ENCODE results near the gene ZBP1. TPM values are rescaled to one million over a fixed set of nuclear protein-coding genes. Genes with fewer than 3 reads are reported as not detected.

ZBP1 gene
- total and polyA plus RNA-seq, 10 of the 15 experiments (the other 5 are each of a cell fraction or from before 2014, with no cell fraction given): 0.93 to 10.6 (median 4.8) TPM

DNA sequence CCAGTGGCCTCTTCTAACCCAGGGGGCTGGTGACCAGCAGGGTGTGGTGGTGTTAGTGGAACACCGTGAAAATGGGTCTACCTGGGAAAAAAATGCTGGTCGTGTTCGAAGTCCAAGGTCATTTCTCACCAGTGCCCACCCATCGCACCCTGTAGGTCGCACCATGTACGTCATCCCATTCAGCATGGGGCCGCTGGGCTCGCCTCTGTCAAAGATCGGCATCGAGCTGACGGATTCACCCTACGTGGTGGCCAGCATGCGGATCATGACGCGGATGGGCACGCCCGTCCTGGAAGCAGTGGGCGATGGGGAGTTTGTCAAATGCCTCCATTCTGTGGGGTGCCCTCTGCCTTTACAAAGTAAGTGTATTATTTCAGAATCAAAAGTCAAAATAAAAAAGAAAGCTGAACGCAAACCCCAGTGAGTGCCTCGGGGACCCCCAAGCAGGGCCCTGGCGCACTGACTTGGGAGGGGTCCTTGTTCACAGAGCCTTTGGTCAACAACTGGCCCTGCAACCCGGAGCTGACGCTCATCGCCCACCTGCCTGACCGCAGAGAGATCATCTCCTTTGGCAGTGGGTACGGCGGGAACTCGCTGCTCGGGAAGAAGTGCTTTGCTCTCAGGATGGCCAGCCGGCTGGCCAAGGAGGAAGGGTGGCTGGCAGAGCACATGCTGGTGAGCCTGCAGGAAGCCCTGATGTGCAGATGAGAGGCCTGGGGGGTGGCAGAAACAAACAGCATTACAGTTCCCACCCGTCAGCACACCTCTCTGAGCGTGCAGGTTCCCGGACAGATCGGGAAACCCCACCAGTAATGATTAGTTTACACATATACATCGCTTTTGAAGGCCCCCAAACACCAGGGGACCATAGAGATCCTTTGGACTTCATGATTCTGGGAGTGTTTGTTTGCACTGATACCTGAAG, 57.4 kb downstream of the ZBP1 start:
- ChIA-PET RAD21 (ENCODE audit: unreplicated experiment) (no interaction called here), SMC1A (ENCODE audit: uncharacterized antibody, unreplicated experiment) (no interaction called here), CTCF (no interaction called here), POLR2A (no interaction called here)
- Histone ChIP-seq H4K20me1 (ENCODE audit: control insufficient read depth, insufficient read depth) (no peaks in the 10 kb centered on the region; the same call in 1 of the 2 replicates), H3K9ac (ENCODE audit: control insufficient read depth, insufficient read depth, low read length) (no peak overlapping the region), H3K4me1 (ENCODE audit: control insufficient read depth, insufficient read depth, low read length) (no peaks in the 10 kb centered on the region), H3K27ac (ENCODE audit: control insufficient read depth, insufficient read depth) (no peak overlapping the region), H2AFZ (ENCODE audit: control insufficient read depth, low read depth, low read length) (no peak overlapping the region), H3K9me3 (replicated peaks; ENCODE audit: control insufficient read depth, insufficient read depth, low read length) (no peaks in the 10 kb centered on the region), H3K79me2 (ENCODE audit: control insufficient read depth, insufficient read depth, low read length) (no peaks in the 10 kb centered on the region), H3K36me3 (ENCODE audit: control insufficient read depth in 2 of 2, insufficient read depth in 2 of 2, low read length in 1 of 2) (no peaks in the 10 kb centered on the region), H3K4me3 (no peak overlapping the region), H3K27me3 (replicated peaks in 1 of 2; ENCODE audit: control insufficient read depth in 2 of 2, insufficient read depth in 2 of 2, low read length in 1 of 2) (peaks cover 2 to 7% of the 10 kb centered on the region in 2 experiments; a peak in 3 of 4 replicates), H3K4me2 (ENCODE audit: control insufficient read depth, insufficient read depth) (no peak overlapping the region)
- FAIRE-seq (no peak), DNase-seq (ENCODE audit: low read depth, low spot score) (no peak), ATAC-seq (no peak)
- WGBS (ENCODE audit: insufficient coverage, insufficient replicate concordance, low lambda C conversion rate, missing lambda C conversion rate): 47% methylated on average over 35 of the region's 35 CpGs
- no TSS peak for BruUV-seq (replicated peaks)
- intact Hi-C loops (cut with micrococcal nuclease; ENCODE audit: unreplicated experiment) (no loop called here), in situ Hi-C loops (cut with MboI) (no loop called here)
- TF ChIP-seq, protein P1, sequence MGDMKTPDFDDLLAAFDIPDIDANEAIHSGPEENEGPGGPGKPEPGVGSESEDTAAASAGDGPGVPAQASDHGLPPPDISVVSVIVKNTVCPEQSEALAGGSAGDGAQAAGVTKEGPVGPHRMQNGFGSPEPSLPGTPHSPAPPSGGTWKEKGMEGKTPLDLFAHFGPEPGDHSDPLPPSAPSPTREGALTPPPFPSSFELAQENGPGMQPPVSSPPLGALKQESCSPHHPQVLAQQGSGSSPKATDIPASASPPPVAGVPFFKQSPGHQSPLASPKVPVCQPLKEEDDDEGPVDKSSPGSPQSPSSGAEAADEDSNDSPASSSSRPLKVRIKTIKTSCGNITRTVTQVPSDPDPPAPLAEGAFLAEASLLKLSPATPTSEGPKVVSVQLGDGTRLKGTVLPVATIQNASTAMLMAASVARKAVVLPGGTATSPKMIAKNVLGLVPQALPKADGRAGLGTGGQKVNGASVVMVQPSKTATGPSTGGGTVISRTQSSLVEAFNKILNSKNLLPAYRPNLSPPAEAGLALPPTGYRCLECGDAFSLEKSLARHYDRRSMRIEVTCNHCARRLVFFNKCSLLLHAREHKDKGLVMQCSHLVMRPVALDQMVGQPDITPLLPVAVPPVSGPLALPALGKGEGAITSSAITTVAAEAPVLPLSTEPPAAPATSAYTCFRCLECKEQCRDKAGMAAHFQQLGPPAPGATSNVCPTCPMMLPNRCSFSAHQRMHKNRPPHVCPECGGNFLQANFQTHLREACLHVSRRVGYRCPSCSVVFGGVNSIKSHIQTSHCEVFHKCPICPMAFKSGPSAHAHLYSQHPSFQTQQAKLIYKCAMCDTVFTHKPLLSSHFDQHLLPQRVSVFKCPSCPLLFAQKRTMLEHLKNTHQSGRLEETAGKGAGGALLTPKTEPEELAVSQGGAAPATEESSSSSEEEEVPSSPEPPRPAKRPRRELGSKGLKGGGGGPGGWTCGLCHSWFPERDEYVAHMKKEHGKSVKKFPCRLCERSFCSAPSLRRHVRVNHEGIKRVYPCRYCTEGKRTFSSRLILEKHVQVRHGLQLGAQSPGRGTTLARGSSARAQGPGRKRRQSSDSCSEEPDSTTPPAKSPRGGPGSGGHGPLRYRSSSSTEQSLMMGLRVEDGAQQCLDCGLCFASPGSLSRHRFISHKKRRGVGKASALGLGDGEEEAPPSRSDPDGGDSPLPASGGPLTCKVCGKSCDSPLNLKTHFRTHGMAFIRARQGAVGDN (IDR thresholded peaks at IDR 0.05): no peak
- TF ChIP-seq, protein P2, sequence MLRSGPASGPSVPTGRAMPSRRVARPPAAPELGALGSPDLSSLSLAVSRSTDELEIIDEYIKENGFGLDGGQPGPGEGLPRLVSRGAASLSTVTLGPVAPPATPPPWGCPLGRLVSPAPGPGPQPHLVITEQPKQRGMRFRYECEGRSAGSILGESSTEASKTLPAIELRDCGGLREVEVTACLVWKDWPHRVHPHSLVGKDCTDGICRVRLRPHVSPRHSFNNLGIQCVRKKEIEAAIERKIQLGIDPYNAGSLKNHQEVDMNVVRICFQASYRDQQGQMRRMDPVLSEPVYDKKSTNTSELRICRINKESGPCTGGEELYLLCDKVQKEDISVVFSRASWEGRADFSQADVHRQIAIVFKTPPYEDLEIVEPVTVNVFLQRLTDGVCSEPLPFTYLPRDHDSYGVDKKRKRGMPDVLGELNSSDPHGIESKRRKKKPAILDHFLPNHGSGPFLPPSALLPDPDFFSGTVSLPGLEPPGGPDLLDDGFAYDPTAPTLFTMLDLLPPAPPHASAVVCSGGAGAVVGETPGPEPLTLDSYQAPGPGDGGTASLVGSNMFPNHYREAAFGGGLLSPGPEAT (IDR thresholded peaks at IDR 0.05; ENCODE audit: low read depth): no peak
- TF ChIP-seq, protein P3, sequence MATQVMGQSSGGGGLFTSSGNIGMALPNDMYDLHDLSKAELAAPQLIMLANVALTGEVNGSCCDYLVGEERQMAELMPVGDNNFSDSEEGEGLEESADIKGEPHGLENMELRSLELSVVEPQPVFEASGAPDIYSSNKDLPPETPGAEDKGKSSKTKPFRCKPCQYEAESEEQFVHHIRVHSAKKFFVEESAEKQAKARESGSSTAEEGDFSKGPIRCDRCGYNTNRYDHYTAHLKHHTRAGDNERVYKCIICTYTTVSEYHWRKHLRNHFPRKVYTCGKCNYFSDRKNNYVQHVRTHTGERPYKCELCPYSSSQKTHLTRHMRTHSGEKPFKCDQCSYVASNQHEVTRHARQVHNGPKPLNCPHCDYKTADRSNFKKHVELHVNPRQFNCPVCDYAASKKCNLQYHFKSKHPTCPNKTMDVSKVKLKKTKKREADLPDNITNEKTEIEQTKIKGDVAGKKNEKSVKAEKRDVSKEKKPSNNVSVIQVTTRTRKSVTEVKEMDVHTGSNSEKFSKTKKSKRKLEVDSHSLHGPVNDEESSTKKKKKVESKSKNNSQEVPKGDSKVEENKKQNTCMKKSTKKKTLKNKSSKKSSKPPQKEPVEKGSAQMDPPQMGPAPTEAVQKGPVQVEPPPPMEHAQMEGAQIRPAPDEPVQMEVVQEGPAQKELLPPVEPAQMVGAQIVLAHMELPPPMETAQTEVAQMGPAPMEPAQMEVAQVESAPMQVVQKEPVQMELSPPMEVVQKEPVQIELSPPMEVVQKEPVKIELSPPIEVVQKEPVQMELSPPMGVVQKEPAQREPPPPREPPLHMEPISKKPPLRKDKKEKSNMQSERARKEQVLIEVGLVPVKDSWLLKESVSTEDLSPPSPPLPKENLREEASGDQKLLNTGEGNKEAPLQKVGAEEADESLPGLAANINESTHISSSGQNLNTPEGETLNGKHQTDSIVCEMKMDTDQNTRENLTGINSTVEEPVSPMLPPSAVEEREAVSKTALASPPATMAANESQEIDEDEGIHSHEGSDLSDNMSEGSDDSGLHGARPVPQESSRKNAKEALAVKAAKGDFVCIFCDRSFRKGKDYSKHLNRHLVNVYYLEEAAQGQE (IDR thresholded peaks at IDR 0.05; ENCODE audit: low read depth, low read length): no peak
- TF ChIP-seq, protein P4, sequence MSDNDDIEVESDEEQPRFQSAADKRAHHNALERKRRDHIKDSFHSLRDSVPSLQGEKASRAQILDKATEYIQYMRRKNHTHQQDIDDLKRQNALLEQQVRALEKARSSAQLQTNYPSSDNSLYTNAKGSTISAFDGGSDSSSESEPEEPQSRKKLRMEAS (IDR thresholded peaks at IDR 0.05; ENCODE audit: low read depth, low read length): no peak
- TF ChIP-seq KDM1A (IDR thresholded peaks at IDR 0.05; ENCODE audit: borderline replicate concordance) (no peak), NBN (IDR thresholded peaks at IDR 0.05) (no peak), CHD1 (IDR thresholded peaks at IDR 0.05; ENCODE audit: low read depth, low read length) (no peak), NR2F1 (conservative IDR thresholded peaks at IDR 0.05) (no peak), YY1 (IDR thresholded peaks at IDR 0.05; ENCODE audit: low read depth, low read length) (no peak), ZSCAN29 (IDR thresholded peaks at IDR 0.05) (no peak)
- TF ChIP-seq, protein P5, sequence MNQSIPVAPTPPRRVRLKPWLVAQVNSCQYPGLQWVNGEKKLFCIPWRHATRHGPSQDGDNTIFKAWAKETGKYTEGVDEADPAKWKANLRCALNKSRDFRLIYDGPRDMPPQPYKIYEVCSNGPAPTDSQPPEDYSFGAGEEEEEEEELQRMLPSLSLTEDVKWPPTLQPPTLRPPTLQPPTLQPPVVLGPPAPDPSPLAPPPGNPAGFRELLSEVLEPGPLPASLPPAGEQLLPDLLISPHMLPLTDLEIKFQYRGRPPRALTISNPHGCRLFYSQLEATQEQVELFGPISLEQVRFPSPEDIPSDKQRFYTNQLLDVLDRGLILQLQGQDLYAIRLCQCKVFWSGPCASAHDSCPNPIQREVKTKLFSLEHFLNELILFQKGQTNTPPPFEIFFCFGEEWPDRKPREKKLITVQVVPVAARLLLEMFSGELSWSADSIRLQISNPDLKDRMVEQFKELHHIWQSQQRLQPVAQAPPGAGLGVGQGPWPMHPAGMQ (IDR thresholded peaks at IDR 0.05; ENCODE audit: borderline replicate concordance): no peak
